Activated CD4-positive, alpha-beta memory T cell treated with anti-CD3 and anti-CD28 coated beads, Interleukin-2, amount 10 ng/mL, durations not matched to agents 7 days and 5 days (primary cell): ENCODE data around the gene ERBB2. TPM values are rescaled to one million over a fixed set of nuclear protein-coding genes. Genes with fewer than 3 reads are reported as not detected.
A peak's percentile ranks its signal among the peaks of the same experiment; 100 is the strongest.
"Not testable (repeated sequence)": the region's sequence is repeated elsewhere in the genome, so short reads cannot be mapped to it uniquely, and the experiment has no call there.

ENCODE experiments used
- CTCF ChIA-PET: fragments of 350-600 bp; sonication (Branson Sonifier 250); formaldehyde crosslinking; loops from one replicate; lab custom pipeline; 2021; ENCODE audit warnings: antibody characterized with exemption, inconsistent platforms; lab: Charles Lee
- POLR2A ChIA-PET: fragments of 350-600 bp; sonication (Branson Sonifier 250); formaldehyde crosslinking; loops from one replicate; lab custom pipeline; 2021; ENCODE audit warnings: antibody characterized with exemption; lab: Charles Lee
- DNase-seq: peaks from one replicate; pipeline ENCODE4 v3.0.0-alpha.2; 2020
- H3K27ac Mint-ChIP-seq: one replicate; pipeline ENCODE4 v1.8.0; 2021; ENCODE audit warnings: mild to moderate bottlenecking, mixed read lengths
- H3K27me3 Mint-ChIP-seq: one replicate; pipeline ENCODE4 v1.8.0; 2021; ENCODE audit warnings: mixed read lengths
- H3K36me3 Mint-ChIP-seq: one replicate; pipeline ENCODE4 v1.8.0; 2021; ENCODE audit warnings: low read depth, mixed read lengths
- H3K4me1 Mint-ChIP-seq: one replicate; pipeline ENCODE4 v1.8.0; 2021; ENCODE audit warnings: mixed read lengths
- H3K4me3 Mint-ChIP-seq: one replicate; pipeline ENCODE4 v1.8.0; 2021; ENCODE audit warnings: mild to moderate bottlenecking, mixed read lengths
- H3K9me3 Mint-ChIP-seq: one replicate; pipeline ENCODE4 v1.8.0; 2021; ENCODE audit warnings: mixed read lengths
- total RNA-seq, 2 experiments: library from RNA; stranded (reverse); gene quantifications; one replicate each; pipeline ENCODE4 v1.2.3, GENCODE V29; 2021

The ERBB2 gene
- total RNA-seq, 2 experiments from 2014 or later: 5.1 to 6.0 TPM

- POLR2A ChIA-PET: interaction anchor here (0.8 to 1.3 kb wide), 2 partner anchors 18 to 20 kb away, joined by 3 read pairs; no protein-coding TSS in a partner anchor
- H3K4me3 Mint-ChIP-seq, H3K9me3 Mint-ChIP-seq, H3K27me3 Mint-ChIP-seq, H3K27ac Mint-ChIP-seq, H3K36me3 Mint-ChIP-seq, DNase-seq: not testable (repeated sequence)
- H3K4me1 Mint-ChIP-seq: peaks cover 13% of the 10 kb centered on the region
- CTCF ChIA-PET: interaction anchor here (1.0 to 2.0 kb wide), 3 partner anchors 18 to 127 kb away, joined by 3 to 6 read pairs (median 3); no protein-coding TSS in a partner anchor
These were observed 48.7 kb downstream of the ERBB2 start for GRCh38 chr17:39748444-39749034.

- no peaks in the 10 kb centered on the region for H3K9me3 Mint-ChIP-seq
- no peaks in the 10 kb centered on the region for H3K36me3 Mint-ChIP-seq
- ChIA-PET POLR2A (interaction anchor here (1.0 to 1.3 kb wide), 2 partner anchors 20 to 129 kb away, joined by 3 to 4 read pairs; partner anchors contain the start of gene MIEN1), CTCF (interaction anchor here (2.0 to 5.9 kb wide), 2 partner anchors 129 kb away, joined by 6 to 51 read pairs; no protein-coding TSS in a partner anchor)
- DNase-seq: no peak
- H3K27ac Mint-ChIP-seq: no peak overlapping the region
- H3K4me1 Mint-ChIP-seq: peaks cover 19% of the 10 kb centered on the region
- no peak overlapping the region for H3K4me3 Mint-ChIP-seq
- H3K27me3 Mint-ChIP-seq: no peaks in the 10 kb centered on the region
These were observed 50.5 kb downstream of the ERBB2 start for GRCh38 chr17:39750131-39751015.

GRCh38 chr17:39751016-39751543, 51.2 kb downstream of the ERBB2 start:
- Mint-ChIP-seq H3K27ac (no peak overlapping the region), H3K27me3 (no peaks in the 10 kb centered on the region), H3K36me3 (no peaks in the 10 kb centered on the region), H3K9me3 (no peaks in the 10 kb centered on the region), H3K4me3 (no peak overlapping the region), H3K4me1 (peaks cover 26% of the 10 kb centered on the region)
- ChIA-PET POLR2A (interaction anchor here (1.0 to 1.3 kb wide), 2 partner anchors 20 to 129 kb away, joined by 3 to 4 read pairs; partner anchors contain the start of gene MIEN1), CTCF (interaction anchor here (5.9 kb wide), 1 partner anchor 130 kb away, joined by 51 read pairs; no protein-coding TSS in a partner anchor)
- DNase-seq: no peak

- Mint-ChIP-seq H3K4me3 (no peak overlapping the region), H3K27ac (no peak overlapping the region), H3K36me3 (no peaks in the 10 kb centered on the region), H3K27me3 (no peaks in the 10 kb centered on the region), H3K9me3 (no peaks in the 10 kb centered on the region), H3K4me1 (peaks cover 31% of the 10 kb centered on the region)
- POLR2A ChIA-PET: interaction anchor here (1.0 to 1.8 kb wide), 3 partner anchors 21 to 130 kb away, joined by 3 to 8 read pairs (median 4); partner anchors contain the start of gene MIEN1
- CTCF ChIA-PET: interaction anchor here (1.5 to 5.9 kb wide), 3 partner anchors 21 to 229 kb away, joined by 4 to 51 read pairs (median 37); partner anchors contain the start of genes MIEN1 and PSMD3
- DNase-seq: no peak
These were observed 51.8 kb downstream of the ERBB2 start for GRCh38 chr17:39751637-39752036.

- DNase-seq: no peak
- H3K4me3 Mint-ChIP-seq: peak overlapping the region; percentile 65
- peak overlapping the region; percentile 78 for H3K27ac Mint-ChIP-seq
- no peaks in the 10 kb centered on the region for H3K9me3 Mint-ChIP-seq
- POLR2A ChIA-PET: interaction anchor here (1.0 to 5.8 kb wide), 7 partner anchors 16 to 307 kb away, joined by 3 to 32 read pairs (median 6); partner anchors contain the start of gene MIEN1
- no peaks in the 10 kb centered on the region for H3K36me3 Mint-ChIP-seq
- peaks cover 39% of the 10 kb centered on the region for H3K4me1 Mint-ChIP-seq
- CTCF ChIA-PET: interaction anchor here (0.9 to 5.9 kb wide), 6 partner anchors 22 to 228 kb away, joined by 3 to 51 read pairs (median 6); partner anchors contain the start of genes MIEN1 and PSMD3
- no peaks in the 10 kb centered on the region for H3K27me3 Mint-ChIP-seq
These were observed 52.5 kb downstream of the ERBB2 start for GRCh38 chr17:39752241-39752881.

GRCh38 chr17:39753514-39754160, 53.8 kb downstream of the ERBB2 start:
- DNase-seq: peak; percentile 62
- peaks cover 51% of the 10 kb centered on the region for H3K4me1 Mint-ChIP-seq
- CTCF ChIA-PET: interaction anchor here (0.7 to 5.9 kb wide), 11 partner anchors 21 to 874 kb away, joined by 3 to 51 read pairs (median 4); partner anchors contain the start of genes IKZF3 and MIEN1

GRCh38 chr17:39754161-39754957, 54.5 kb downstream of the ERBB2 start:
- Mint-ChIP-seq H3K9me3 (no peaks in the 10 kb centered on the region), H3K27me3 (no peaks in the 10 kb centered on the region), H3K36me3 (no peaks in the 10 kb centered on the region), H3K4me3 (peak overlapping the region; percentile 77), H3K27ac (peak overlapping the region; percentile 67), H3K4me1 (peaks cover 59% of the 10 kb centered on the region)
- CTCF ChIA-PET: interaction anchor here (0.7 to 5.9 kb wide), 12 partner anchors 15 to 226 kb away, joined by 3 to 51 read pairs (median 4); partner anchors contain the start of genes IKZF3, MIEN1 and PSMD3
- DNase-seq: peak; percentile 99
- POLR2A ChIA-PET: interaction anchor here (1.0 to 6.2 kb wide), 19 partner anchors 9 to 135 kb away, joined by 3 to 57 read pairs (median 6); partner anchors contain the start of genes IKZF3, MIEN1 and STARD3

More at GRCh38 chr17:39753514-39754160, 53.8 kb downstream of the ERBB2 start:
- Mint-ChIP-seq H3K9me3 (no peaks in the 10 kb centered on the region), H3K36me3 (no peaks in the 10 kb centered on the region), H3K27me3 (no peaks in the 10 kb centered on the region), H3K4me3 (peak overlapping the region; percentile 77), H3K27ac (peak overlapping the region; percentile 85)
- POLR2A ChIA-PET: interaction anchor here (0.9 to 5.8 kb wide), 11 partner anchors 16 to 306 kb away, joined by 3 to 53 read pairs (median 6); partner anchors contain the start of genes IKZF3, MIEN1 and PGAP3

GRCh38 chr17:39754958-39755553, 55.2 kb downstream of the ERBB2 start:
- POLR2A ChIA-PET: interaction anchor here (0.9 to 6.2 kb wide), 21 partner anchors 9 to 171 kb away, joined by 3 to 57 read pairs (median 6); partner anchors contain the start of genes IKZF3, MIEN1 and STARD3
- H3K27me3 Mint-ChIP-seq: no peaks in the 10 kb centered on the region

GRCh38 chr17:39755554-39756379, 55.9 kb downstream of the ERBB2 start:
- CTCF ChIA-PET: interaction anchor here (0.9 to 5.9 kb wide), 12 partner anchors 19 to 225 kb away, joined by 3 to 51 read pairs (median 3); partner anchors contain the start of genes IKZF3, MIEN1, ORMDL3 and PSMD3

More at GRCh38 chr17:39754958-39755553, 55.2 kb downstream of the ERBB2 start:
- CTCF ChIA-PET: interaction anchor here (1.0 to 5.9 kb wide), 13 partner anchors 14 to 226 kb away, joined by 3 to 51 read pairs (median 3); partner anchors contain the start of genes IKZF3, MIEN1, ORMDL3 and PSMD3
- H3K27ac Mint-ChIP-seq: peak overlapping the region; percentile 77
- H3K36me3 Mint-ChIP-seq: peaks cover 4% of the 10 kb centered on the region
- peaks cover 64% of the 10 kb centered on the region for H3K4me1 Mint-ChIP-seq
- H3K4me3 Mint-ChIP-seq: peak overlapping the region; percentile 64
- no peaks in the 10 kb centered on the region for H3K9me3 Mint-ChIP-seq
- no peak for DNase-seq

More at GRCh38 chr17:39755554-39756379, 55.9 kb downstream of the ERBB2 start:
- Mint-ChIP-seq H3K27me3 (no peaks in the 10 kb centered on the region), H3K9me3 (no peaks in the 10 kb centered on the region), H3K36me3 (peaks cover 6% of the 10 kb centered on the region), H3K4me1 (peaks cover 64% of the 10 kb centered on the region), H3K4me3 (peak overlapping the region; percentile 64), H3K27ac (peak overlapping the region; percentile 77)
- DNase-seq: peak; percentile 37
- POLR2A ChIA-PET: interaction anchor here (0.9 to 6.2 kb wide), 23 partner anchors 8 to 225 kb away, joined by 3 to 57 read pairs (median 6); partner anchors contain the start of genes IKZF3, MIEN1, PSMD3 and STARD3
